ENCODE measurements around the gene LYRM4.

GRCh38 chr6:5121479-5121878 is 139.3 kb downstream of the LYRM4 start:
- no peak for TF ChIP-seq SIN3A (IDR thresholded peaks at IDR 0.05; ENCODE audit: borderline replicate concordance, insufficient read depth, low read length)
- TF ChIP-seq TAF1 (IDR thresholded peaks at IDR 0.05; ENCODE audit: borderline replicate concordance, insufficient read depth, low read length) = no peak
